Measurements from ENCODE around the gene NAGA. TPM values are rescaled to one million over a fixed set of nuclear protein-coding genes. Genes with fewer than 3 reads are reported as not detected.

The NAGA gene
- total and polyA plus RNA-seq, 2 of the 4 experiments (the other 2 are of a cell fraction) = 34.3 to 44.8 TPM

- Histone ChIP-seq H3K9me3 (ENCODE audit: control insufficient read depth, insufficient read depth, low read length) (no peaks in the 10 kb centered on the region), H3K4me1 (ENCODE audit: control insufficient read depth, insufficient read depth, low read length) (peaks cover 6% of the 10 kb centered on the region), H3K14ac (replicated peaks; ENCODE audit: low read depth, low read length) (no peak overlapping the region), H3K9me1 (ENCODE audit: insufficient read depth, low read length) (0 out of 2 replicates have a peak, but pooled peaks cover 7% of the 10 kb centered on the region), H3K9ac (ENCODE audit: low read depth, low read length) (no peak overlapping the region), H3K4ac (ENCODE audit: low read depth, low read length) (no peak overlapping the region), H2AK5ac (ENCODE audit: low read depth, low read length) (no peak overlapping the region), H2AFZ (replicated peaks; ENCODE audit: low read length, poor library complexity) (no peak overlapping the region), H3K23ac (ENCODE audit: low read depth, low read length) (no peak overlapping the region), H4K91ac (ENCODE audit: insufficient read depth, low read depth, low read length) (no peak overlapping the region), H3K79me1 (ENCODE audit: low read depth in 1 of 2, low read length in 2 of 2) (peaks cover 25 to 55% of the 10 kb centered on the region in 2 experiments), H2AK9ac (replicated peaks; ENCODE audit: low read depth, low read length, poor library complexity) (no peak overlapping the region), H2BK20ac (ENCODE audit: low read depth, low read length) (no peak overlapping the region), H2BK120ac (ENCODE audit: low read depth, low read length) (no peak overlapping the region), H4K8ac (ENCODE audit: low read depth in 2 of 2, low read length in 2 of 2) (no peak overlapping the region), H4K20me1 (ENCODE audit: insufficient read depth, low read length) (no peaks in the 10 kb centered on the region), H3K4me2 (ENCODE audit: low read depth, low read length) (no peak overlapping the region), H3K27ac (ENCODE audit: insufficient read depth, low read length) (no peak overlapping the region), H3K27me3 (ENCODE audit: control insufficient read depth, insufficient read depth, low read length) (no peaks in the 10 kb centered on the region), H4K5ac (ENCODE audit: low read depth, low read length) (no peak overlapping the region), H2BK5ac (ENCODE audit: low read depth, low read length, poor library complexity, severe bottlenecking) (no peak overlapping the region), H3K36me3 (ENCODE audit: control insufficient read depth, insufficient read depth, low read length) (peaks cover 18% of the 10 kb centered on the region), H3K18ac (ENCODE audit: low read depth, low read length) (no peak overlapping the region), H3K56ac (ENCODE audit: extremely low read depth, insufficient read depth, low read length) (no peak overlapping the region), H3K4me3 (ENCODE audit: insufficient read depth, low read depth, low read length) (no peak overlapping the region), H2BK15ac (ENCODE audit: low read depth, low read length) (no peak overlapping the region)
- TF ChIP-seq ELK1 (IDR thresholded peaks at IDR 0.05; ENCODE audit: borderline replicate concordance, low read depth, low read length) = no peak
- no peak for TF ChIP-seq RAD21 (IDR thresholded peaks at IDR 0.05; ENCODE audit: low read length)
- TF ChIP-seq MAZ (IDR thresholded peaks at IDR 0.05; ENCODE audit: borderline replicate concordance, low read depth, low read length) = no peak
- no peak for TF ChIP-seq FOS (IDR thresholded peaks at IDR 0.05; ENCODE audit: low read depth, low read length)
- no peak for TF ChIP-seq SMC3 (IDR thresholded peaks at IDR 0.05; ENCODE audit: low read depth, low read length)
- dilution Hi-C loops (cut with HindIII; ENCODE audit: low sequenced_read_pairs, unreplicated experiment) = no loop called here
- ChIA-PET CTCF (no interaction called here), POLR2A (ENCODE audit: unreplicated experiment) (no interaction called here)
- ATAC-seq (ENCODE audit: low read depth) = no peak
- intact Hi-C loops (cut with micrococcal nuclease) = no loop called here
- DNase-seq = no peak
- in situ Hi-C loops (cut with MboI; ENCODE audit: low sequenced_read_pairs) = no loop called here
- BruUV-seq (replicated peaks) = no TSS peak
- no CpG with 5 or more reads among the region's 4 CpGs for WGBS, 2 experiments (ENCODE audit: extremely low coverage in 2 of 2, insufficient read length in 1 of 2)
Measured at GRCh38 chr22:42083119-42083518, 12.5 kb upstream of the NAGA start.
